VCaP (cell line): Measurements from ENCODE around the gene ISM1.

Experiments
- H3K27ac ChIP-seq: fragments of 450-650 bp; 2 replicates; pipeline ENCODE4 v1.5.1; 2017
- TF ChIP-seq, protein P1 (sequence below): fragments of 450-650 bp; conservative IDR thresholded peaks from 2 replicates; pipeline ENCODE4 v1.5.1; 2017; ENCODE audit warnings: mild to moderate bottlenecking, moderate library complexity

Gene ISM1

DNA sequence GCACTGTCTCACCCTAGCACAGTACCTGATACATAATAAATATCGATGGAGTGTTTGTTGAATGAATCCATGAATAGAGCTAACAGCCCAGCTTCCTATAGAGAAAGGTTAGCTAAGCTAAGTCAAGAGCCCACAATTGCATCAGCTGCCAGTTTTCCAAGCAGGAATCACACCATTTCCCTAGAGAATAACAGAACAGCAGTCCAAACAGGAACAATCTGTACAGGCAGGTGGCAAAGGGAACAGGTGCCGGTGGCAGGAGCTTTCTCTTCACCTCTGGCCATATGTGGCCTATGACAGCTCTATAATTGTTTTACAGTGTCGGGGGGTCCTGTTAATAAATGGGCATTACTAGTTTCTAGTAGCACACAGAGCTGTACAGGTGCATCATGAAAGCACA lies 38.8 kb downstream of the ISM1 start:
- TF ChIP-seq, protein P1, sequence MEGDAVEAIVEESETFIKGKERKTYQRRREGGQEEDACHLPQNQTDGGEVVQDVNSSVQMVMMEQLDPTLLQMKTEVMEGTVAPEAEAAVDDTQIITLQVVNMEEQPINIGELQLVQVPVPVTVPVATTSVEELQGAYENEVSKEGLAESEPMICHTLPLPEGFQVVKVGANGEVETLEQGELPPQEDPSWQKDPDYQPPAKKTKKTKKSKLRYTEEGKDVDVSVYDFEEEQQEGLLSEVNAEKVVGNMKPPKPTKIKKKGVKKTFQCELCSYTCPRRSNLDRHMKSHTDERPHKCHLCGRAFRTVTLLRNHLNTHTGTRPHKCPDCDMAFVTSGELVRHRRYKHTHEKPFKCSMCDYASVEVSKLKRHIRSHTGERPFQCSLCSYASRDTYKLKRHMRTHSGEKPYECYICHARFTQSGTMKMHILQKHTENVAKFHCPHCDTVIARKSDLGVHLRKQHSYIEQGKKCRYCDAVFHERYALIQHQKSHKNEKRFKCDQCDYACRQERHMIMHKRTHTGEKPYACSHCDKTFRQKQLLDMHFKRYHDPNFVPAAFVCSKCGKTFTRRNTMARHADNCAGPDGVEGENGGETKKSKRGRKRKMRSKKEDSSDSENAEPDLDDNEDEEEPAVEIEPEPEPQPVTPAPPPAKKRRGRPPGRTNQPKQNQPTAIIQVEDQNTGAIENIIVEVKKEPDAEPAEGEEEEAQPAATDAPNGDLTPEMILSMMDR, result no peak
- H3K27ac ChIP-seq, result no peak overlapping the region

DNA sequence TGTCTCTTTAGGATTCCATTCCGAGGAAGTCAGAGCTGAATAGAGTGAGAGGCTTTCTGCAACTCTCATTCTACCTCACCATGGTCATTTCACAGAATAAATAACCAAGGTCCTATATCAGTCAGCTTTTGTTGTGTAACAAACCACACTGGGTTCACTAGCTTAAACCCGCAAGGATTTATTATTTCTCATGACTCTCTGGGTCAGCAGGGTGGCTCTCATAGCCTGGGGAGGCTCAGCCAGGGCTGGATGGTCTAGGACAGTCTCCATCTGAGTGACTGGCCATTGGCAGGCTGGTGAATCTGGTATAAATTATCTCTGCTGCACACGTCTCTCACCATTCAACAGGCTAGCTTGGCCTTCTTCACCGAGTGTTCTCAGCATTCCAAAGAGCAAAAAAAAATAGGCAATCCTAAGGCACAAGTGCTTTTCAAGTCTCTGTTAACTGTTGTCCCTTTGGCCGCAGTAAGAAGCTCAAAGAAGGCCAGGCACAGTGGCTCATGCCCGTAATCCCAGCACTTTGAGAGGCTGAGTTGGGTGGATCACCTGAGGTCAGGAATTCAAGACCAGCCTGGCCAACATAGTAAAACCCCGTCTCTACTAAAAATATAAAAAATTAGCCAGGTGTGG lies 39.7 kb downstream of the ISM1 start:
- no peak overlapping the region for H3K27ac ChIP-seq
- TF ChIP-seq, protein P1, result no peak

DNA sequence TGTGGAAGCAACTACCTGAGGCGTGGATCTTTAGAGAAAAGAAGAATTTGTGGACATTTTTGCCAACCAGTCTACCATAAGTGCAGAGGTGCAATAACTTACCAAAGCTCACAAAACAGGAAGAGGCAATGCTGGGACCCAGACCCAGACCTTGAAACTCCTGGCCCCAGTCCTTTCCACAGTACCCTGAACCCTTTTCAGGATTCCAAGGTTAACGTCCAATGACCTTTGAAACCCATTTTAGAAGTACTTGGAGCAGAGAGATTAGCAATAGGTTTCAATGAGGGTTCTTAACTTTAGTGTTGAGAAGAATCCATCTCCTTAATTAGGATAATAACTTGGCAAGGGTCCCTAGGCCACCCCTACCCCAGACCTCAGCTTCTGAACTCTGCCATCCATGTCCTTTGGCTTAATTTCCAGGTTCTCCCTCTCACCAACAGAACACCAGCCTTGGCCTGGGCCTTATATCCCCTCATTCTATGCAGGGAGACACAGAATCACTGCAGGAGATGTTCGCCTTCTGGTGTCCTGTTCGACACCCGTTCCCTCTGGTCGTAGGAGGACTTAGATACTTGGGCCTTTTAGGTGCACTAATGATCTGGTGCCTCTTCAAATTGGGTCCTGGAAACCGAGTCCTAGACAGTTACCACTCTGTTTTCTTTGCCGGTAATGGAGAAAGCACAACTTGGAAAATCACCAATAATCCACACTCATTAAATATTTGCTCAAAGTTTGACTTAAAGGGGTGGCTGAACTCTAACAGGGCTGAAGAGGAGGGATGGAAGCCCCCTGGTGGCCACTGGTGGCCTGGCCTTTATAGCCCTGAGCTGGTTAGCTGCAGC lies 40.6 kb downstream of the ISM1 start:
- TF ChIP-seq, protein P1, result peak; percentile 85
- no peak overlapping the region for H3K27ac ChIP-seq

DNA sequence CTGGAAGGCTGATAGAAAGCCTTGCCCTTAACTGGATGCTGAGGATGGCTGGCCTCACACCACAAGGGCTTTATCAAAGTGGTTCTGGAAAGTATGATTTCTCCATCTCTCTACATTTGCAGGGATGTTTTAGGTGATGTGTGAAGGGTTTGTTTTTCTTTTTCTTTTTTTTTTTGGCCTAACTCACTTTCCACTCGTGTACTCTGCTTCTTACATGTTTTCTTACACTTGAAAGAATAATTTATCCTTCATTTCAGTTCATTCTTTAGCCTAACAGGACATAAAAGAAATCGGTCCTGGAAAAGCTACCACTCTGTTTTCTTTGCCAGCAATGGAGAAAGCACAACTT lies 41.2 kb downstream of the ISM1 start:
- H3K27ac ChIP-seq, result no peak overlapping the region
- TF ChIP-seq, protein P1, result peak; percentile 51

DNA sequence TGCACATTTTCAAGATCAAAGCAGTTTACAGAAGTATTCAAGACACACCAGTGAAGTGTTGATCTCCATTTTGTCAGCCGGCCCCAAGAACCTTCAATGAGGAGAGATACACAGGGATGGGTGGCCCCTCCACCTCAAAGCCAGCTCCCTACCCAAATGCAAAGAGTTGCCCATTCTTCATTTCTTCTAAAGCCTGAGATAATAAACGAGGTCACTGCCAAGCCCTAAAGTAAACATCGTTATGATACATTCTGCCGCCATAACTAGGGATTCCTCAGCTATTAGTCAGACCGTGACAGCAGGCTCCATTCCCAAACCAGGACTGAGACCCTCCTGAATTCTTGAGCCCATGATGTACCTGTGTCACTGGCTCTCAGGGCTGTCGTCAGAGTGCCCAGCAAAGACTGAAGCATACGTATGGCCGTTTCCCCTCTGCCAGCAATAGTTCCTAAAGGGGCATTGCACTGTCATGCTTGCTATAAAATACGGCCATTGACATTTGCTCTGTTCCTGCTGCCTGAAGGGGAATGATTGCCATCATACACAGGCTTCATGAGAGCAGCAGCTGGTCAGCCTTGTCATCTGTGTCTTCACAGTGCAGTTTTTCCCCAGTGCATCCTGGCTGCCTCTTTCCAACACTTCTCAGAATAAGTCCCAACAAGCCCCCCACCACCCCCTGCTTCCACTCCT lies 41.7 kb downstream of the ISM1 start:
- H3K27ac ChIP-seq, result no peak overlapping the region
- TF ChIP-seq, protein P1, result no peak

DNA sequence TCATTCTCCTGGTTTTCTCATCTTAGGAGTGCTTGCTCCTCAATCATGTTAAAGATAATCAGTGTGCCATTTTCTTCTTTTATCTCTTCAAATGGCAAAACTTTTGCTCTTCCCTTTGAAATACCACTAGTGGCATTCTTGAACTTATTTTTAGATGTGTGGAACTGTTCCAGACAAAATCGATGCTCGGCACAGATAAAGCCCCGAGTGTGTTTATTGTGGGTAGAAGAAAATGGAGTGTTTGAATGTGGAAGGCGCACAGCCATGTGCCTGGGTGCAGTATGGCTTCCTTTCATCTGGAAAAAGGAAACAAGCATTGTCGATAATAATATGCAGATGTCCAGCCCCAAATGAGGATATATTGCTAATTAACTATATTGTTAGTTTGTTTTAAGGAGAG lies 42.4 kb downstream of the ISM1 start:
- no peak overlapping the region for H3K27ac ChIP-seq
- TF ChIP-seq, protein P1, result no peak

DNA sequence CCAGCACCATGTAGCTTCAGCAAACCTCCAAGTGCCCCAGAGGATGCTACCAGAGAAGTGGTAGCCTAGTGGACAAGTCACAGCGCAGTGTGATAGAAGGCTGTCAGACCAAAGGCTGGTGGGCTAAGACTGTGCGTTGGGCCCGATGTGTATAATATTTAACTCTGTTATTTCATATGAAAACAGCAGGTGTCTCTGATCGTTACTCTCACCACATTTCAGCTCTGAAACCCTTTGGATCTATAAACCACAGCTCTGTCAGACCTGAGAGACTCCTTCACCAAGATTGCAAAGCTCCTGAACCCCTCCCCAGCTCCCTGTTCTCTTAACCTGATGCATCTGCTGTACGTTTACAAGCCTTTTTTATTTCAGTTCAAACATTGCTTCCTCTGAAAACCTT lies 43.8 kb downstream of the ISM1 start:
- H3K27ac ChIP-seq, result no peak overlapping the region
- TF ChIP-seq, protein P1, result no peak
